Thyroid gland (tissue), 4 donors: ENCODE results near the gene ATXN1. TPM values are rescaled to one million over a fixed set of nuclear protein-coding genes. Genes with fewer than 3 reads are reported as not detected.

ENCODE experiments used
- DNase-seq, 2 donors: peaks; one replicate each; pipeline ENCODE4 v3.0.0-alpha.2; 2019
- H3K27ac ChIP-seq, 3 donors: fragments of 200-600 bp; sonication (generic); 1 replicate in 2 of 3; 2 replicates in 1 of 3; pipeline ENCODE4 v1.5.1; 2016 to 2019; ENCODE audit warnings: mild to moderate bottlenecking in 1 of 3, moderate library complexity in 1 of 3
- H3K27me3 ChIP-seq: fragments of 200-600 bp; sonication (generic); one replicate; pipeline ENCODE4 v1.5.1; 2019
- H3K36me3 ChIP-seq, 2 donors: fragments of 200-600 bp; sonication (generic); one replicate each; pipeline ENCODE4 v1.5.1; 2016 to 2019
- H3K4me1 ChIP-seq, 2 donors: fragments of 200-600 bp; sonication (generic); one replicate each; pipeline ENCODE4 v1.5.1; 2017 to 2019
- H3K4me3 ChIP-seq, 3 donors: fragments of 200-600 bp; sonication (generic); replicated peaks in 1 of 3; 1 replicate in 2 of 3; 2 replicates in 1 of 3; pipeline ENCODE4 v1.5.1; 2016; ENCODE audit warnings: mild to moderate bottlenecking in 1 of 3
- H3K9me3 ChIP-seq: fragments of 200-600 bp; sonication (generic); one replicate; pipeline ENCODE4 v1.5.1; 2017
- CTCF ChIP-seq, 6 experiments: fragments of 200-600 bp in 3 of 6; fragments of 450-650 bp in 3 of 6; sonication (generic) in 3 of 6; IDR thresholded peaks; one replicate each; pipeline ENCODE4 v1.5.1; 2016 to 2019; ENCODE audit warnings: antibody characterized with exemption in 6 of 6, mild to moderate bottlenecking in 2 of 6, inconsistent platforms in 1 of 6, moderate library complexity in 1 of 6
- POLR2A ChIP-seq, 2 donors: fragments of 450-650 bp; IDR thresholded peaks; one replicate each; pipeline ENCODE4 v1.6.1; 2017; ENCODE audit warnings: antibody characterized with exemption in 2 of 2, mild to moderate bottlenecking in 2 of 2, moderate library complexity in 1 of 2
- WGBS, 2 donors: methylation state at CpG; one replicate each; pipeline ENCODE4 v1.1.5; 2017; 5-methylcytosine and 5-hydroxymethylcytosine counted together
- intact Hi-C: fragments of 100-400 bp; cut with DNase I; formaldehyde crosslinking; loops from one replicate; pipeline ENCODE4 v1.15.1; 2023
- total RNA-seq, 4 donors: library from RNA; depleted of rRNA; stranded (reverse); fragments of >200 nt; gene quantifications; one replicate each; pipeline ENCODE4 v1.2.3, GENCODE V29; 2016

Gene ATXN1
- total RNA-seq, 4 donors from 2014 or later = 62.1 to 88.1 (median 83.0) TPM

GRCh38 chr6:16689788-16690607 lies 71.3 kb downstream of the ATXN1 start:
- no peaks in the 10 kb centered on the region for H3K9me3 ChIP-seq
- intact Hi-C loops = no loop called here
- H3K27me3 ChIP-seq = no peaks in the 10 kb centered on the region
- H3K4me3 ChIP-seq = no peak overlapping the region
- H3K36me3 ChIP-seq = no peaks in the 10 kb centered on the region
- TF ChIP-seq CTCF (IDR thresholded peaks at IDR 0.05) = no peak
- no peak for TF ChIP-seq POLR2A (IDR thresholded peaks at IDR 0.05)
- H3K27ac ChIP-seq = no peak overlapping the region
- H3K4me1 ChIP-seq = peaks cover 0 to 7% of the 10 kb centered on the region in 2 donors
- WGBS, 2 donors = 90 to 91% methylated on average over 3 of the region's 3 CpGs
- DNase-seq = no peak

- 92 to 93% methylated on average over 4 of the region's 4 CpGs for WGBS, 2 donors
- TF ChIP-seq POLR2A (IDR thresholded peaks at IDR 0.05) (no peak), CTCF (IDR thresholded peaks at IDR 0.05) (no peak)
- H3K27me3 ChIP-seq = no peaks in the 10 kb centered on the region
- no peaks in the 10 kb centered on the region for H3K36me3 ChIP-seq
- H3K9me3 ChIP-seq = no peaks in the 10 kb centered on the region
- no peak overlapping the region for H3K4me3 ChIP-seq
- no peak for DNase-seq
- no peak overlapping the region for H3K27ac ChIP-seq
- intact Hi-C loops = no loop called here
- H3K4me1 ChIP-seq = peaks cover 8 to 12% of the 10 kb centered on the region in 2 donors
Measured at GRCh38 chr6:16688984-16689636, 72.2 kb downstream of the ATXN1 start.

- intact Hi-C loops = no loop called here
- DNase-seq = no peak
- TF ChIP-seq CTCF (IDR thresholded peaks at IDR 0.05) = no peak
- no peak for TF ChIP-seq POLR2A (IDR thresholded peaks at IDR 0.05)
- H3K9me3 ChIP-seq = no peaks in the 10 kb centered on the region
- H3K36me3 ChIP-seq = no peaks in the 10 kb centered on the region
- H3K27ac ChIP-seq = no peak overlapping the region
- H3K27me3 ChIP-seq = no peaks in the 10 kb centered on the region
- no peak overlapping the region for H3K4me3 ChIP-seq
- H3K4me1 ChIP-seq = peaks cover 15 to 19% of the 10 kb centered on the region in 2 donors
- WGBS, 2 donors = 93 to 97% methylated on average over 1 of the region's 1 CpG
Measured at GRCh38 chr6:16688436-16688835, 72.8 kb downstream of the ATXN1 start.

- H3K36me3 ChIP-seq = no peaks in the 10 kb centered on the region
- no peak for DNase-seq
- H3K9me3 ChIP-seq = no peaks in the 10 kb centered on the region
- TF ChIP-seq POLR2A (IDR thresholded peaks at IDR 0.05) (no peak), CTCF (IDR thresholded peaks at IDR 0.05) (no peak)
- 92 to 94% methylated on average over 3 of the region's 3 CpGs for WGBS, 2 donors
- no peaks in the 10 kb centered on the region for H3K27me3 ChIP-seq
- intact Hi-C loops = no loop called here
- H3K27ac ChIP-seq = no peak overlapping the region
- H3K4me3 ChIP-seq = no peak overlapping the region
- peaks cover 19 to 27% of the 10 kb centered on the region in 2 donors for H3K4me1 ChIP-seq
Measured at GRCh38 chr6:16687045-16687444, 74.2 kb downstream of the ATXN1 start.
